ENCODE measurements around the gene KHNYN.

DNA sequence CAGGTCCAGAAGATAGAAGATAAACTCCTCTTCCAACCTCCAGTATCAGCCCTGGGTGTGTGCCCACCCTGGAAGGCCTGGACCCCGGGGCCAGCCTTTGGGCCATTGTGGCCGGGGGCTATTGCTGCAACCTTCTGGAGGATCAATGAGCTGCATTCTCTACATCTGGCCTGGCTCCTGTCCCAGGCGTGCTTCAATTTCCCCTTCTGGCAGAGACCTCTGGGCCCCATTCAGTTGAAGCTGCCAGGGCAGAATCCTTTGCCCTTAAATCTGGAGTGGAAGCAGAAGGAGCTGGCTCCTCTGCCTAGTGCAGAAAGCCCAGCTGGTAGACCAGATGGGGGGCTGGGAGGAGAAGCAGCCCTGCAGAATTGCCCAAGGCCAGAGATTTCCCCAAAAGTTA, 21.0 kb upstream of the KHNYN start:
- TF ChIP-seq POLR2A (IDR thresholded peaks at IDR 0.05; ENCODE audit: low read length) (no peak), GATA1 (IDR thresholded peaks at IDR 0.05; ENCODE audit: low read depth, low read length) (no peak)

All from erythroblast (primary cell).